Occipital lobe (tissue), 3 donors: Measurements from ENCODE around the gene DAP. TPM values are rescaled to one million over a fixed set of nuclear protein-coding genes. Genes with fewer than 3 reads are reported as not detected.
"Not testable (repeated sequence)": the region's sequence is repeated elsewhere in the genome, so short reads cannot be mapped to it uniquely, and the experiment has no call there.

Source experiments
- DNase-seq: peaks from one replicate; lab custom pipeline; 2025; lab: John Stamatoyannopoulos, UW
- small RNA-seq: library from RNA; depleted of rRNA; stranded (forward); fragments of <200 nt; gene quantifications from one replicate; pipeline ENCODE3, GENCODE V24; 2014
- total RNA-seq: library from RNA; depleted of rRNA; stranded (reverse); fragments of >200 nt; gene quantifications from one replicate; pipeline ENCODE4 v1.2.3, GENCODE V29; 2014

DAP gene
- total RNA-seq, 1 donor from 2014 or later = 5.8 TPM

DNA sequence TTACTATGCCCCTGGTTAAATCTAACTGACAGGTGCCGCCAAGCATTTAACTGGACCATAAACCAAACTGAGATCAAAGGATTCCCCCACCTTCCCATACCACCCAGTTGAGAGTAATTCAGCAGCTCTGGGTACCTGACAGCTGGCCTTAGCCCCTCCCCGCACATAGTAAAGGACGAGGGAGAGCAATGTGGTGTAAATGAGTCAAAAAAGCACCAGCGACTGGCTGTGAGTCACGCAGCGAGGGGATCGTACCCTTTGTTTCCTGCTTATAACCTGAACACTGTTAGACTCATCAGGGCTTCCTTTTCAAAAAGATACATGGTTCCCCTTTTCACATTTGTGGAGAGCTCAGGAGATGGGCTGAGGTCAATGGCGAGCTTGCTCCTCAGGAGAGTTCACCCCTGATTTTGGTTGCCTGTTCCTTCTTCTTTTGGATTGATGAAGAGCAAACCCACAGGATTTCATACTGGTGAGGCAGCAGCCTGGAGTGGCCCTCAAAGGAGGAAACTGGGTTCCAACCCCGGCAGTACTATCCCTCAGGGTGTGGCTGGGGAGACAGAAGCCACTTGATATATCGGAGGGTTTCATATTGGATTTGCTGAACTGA, 125.7 kb downstream of the DAP start:
- no peak for DNase-seq

GRCh38 chr5:10634562-10634961, 126.5 kb downstream of the DAP start:
- DNase-seq = no peak

GRCh38 chr5:10634050-10634449, 127.0 kb downstream of the DAP start:
- no peak for DNase-seq

GRCh38 chr5:10633271-10634049, 127.6 kb downstream of the DAP start:
- no peak for DNase-seq

GRCh38 chr5:10632110-10632761, 128.8 kb downstream of the DAP start:
- DNase-seq = no peak

GRCh38 chr5:10631316-10631996, 129.6 kb downstream of the DAP start:
- no peak for DNase-seq

DNA sequence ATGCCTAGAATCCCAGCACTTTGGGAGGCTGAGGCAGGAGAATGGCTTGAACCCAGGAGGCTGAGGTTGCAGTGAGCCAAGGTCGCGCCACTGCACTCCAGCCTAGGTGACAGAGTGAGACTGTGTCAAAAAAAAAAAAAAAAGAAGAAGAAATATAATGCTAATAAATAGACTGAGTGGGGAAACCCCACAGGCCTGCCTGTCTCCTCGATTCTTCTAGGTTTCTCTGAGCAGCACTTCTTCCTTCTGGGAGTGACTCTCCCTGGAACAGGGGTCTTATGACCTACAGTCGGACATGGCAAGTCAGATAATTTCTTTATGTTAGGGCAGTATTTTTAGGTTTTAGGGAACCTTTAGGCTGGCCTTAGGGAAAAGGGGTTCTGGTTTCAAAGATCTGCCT, 130.3 kb downstream of the DAP start:
- not testable (repeated sequence) for DNase-seq

DNA sequence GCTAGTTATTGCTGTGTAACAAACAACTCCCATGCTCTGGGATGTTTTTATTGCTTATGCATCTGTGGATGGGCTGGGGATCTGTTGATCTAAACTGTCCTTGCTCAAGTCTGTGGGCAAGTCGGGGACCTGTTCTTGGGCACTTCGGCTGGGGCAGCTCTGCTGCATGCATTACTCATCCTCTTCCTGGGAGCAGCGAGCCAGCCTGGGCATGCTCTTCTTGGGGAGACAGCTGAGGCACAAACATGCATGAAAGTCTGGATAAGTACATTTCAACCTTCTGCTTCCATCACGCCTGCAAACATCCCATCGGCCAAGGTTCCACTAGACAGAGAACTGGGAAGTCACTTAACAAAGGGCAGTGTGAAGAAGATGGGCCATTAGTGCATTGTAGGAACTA, 130.9 kb downstream of the DAP start:
- no peak for DNase-seq

DNA sequence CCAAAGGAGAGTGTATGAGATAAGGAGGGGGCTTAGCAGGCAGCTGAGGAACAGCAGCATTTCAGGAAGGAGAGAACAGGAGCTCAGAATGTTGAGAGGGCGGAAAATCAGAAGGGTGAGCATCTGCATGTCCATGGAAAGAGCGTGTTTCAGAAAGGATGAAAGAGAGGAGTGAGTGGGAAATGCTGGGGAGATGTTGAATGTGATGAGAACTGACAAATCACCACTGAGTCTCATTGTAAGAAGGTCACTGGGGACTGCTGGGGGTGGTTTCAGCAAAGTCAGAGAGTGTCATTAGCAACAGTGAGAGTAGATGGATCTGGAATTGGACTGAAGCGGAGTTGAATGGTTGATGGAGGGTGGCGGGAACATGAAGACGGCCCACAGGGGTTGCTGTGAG, 131.4 kb downstream of the DAP start:
- DNase-seq = no peak

Small RNA genes lying within 50 kb of the gene (small RNA-seq; reads per million reads assigned to genes)
- gene AC012629.4 = not detected

Other genes with a start within 250 kb of the DAP start
- 4.2 TPM for gene ANKRD33B, start 197.2 kb downstream of the DAP start, total RNA-seq